ENCODE measurements around the gene OR4C5. TPM values are rescaled to one million over a fixed set of nuclear protein-coding genes. Genes with fewer than 3 reads are reported as not detected.

The OR4C5 gene
- total RNA-seq, 1 donor from 2014 or later: not detected

Other genes with a start within 250 kb of the OR4C5 start
- not detected in 2 replicates for gene OR4B1, start 149.7 kb downstream of the OR4C5 start, total RNA-seq (ENCODE audit: low replicate concordance)
- not detected in 2 replicates for gene OR4X2, start 121.4 kb downstream of the OR4C5 start, total RNA-seq (ENCODE audit: low replicate concordance)
- not detected in 2 replicates for gene OR4X1, start 102.6 kb downstream of the OR4C5 start, total RNA-seq (ENCODE audit: low replicate concordance)
- gene OR4S1, start 60.2 kb downstream of the OR4C5 start, total RNA-seq (ENCODE audit: low replicate concordance): not detected in 2 replicates
- gene OR4C3, start 41.5 kb downstream of the OR4C5 start, total RNA-seq (ENCODE audit: low replicate concordance): not detected in 2 replicates
- gene OR4A47, start 122.3 kb upstream of the OR4C5 start, total RNA-seq (ENCODE audit: low replicate concordance): not detected in 2 replicates

All from neural progenitor cell (in vitro differentiated cells).